Upper lobe of left lung (tissue), 6 donors: ENCODE measurements around the gene CCR9. TPM values are rescaled to one million over a fixed set of nuclear protein-coding genes. Genes with fewer than 3 reads are reported as not detected.

Experiments used
- ATAC-seq, 2 donors: fragments of 200-7000 bp; cut with Tn5 transposase; one replicate each; pipeline ENCODE4 v1.9.1; 2022; ENCODE audit warnings: mild to moderate bottlenecking in 2 of 2, moderate library complexity in 2 of 2; ENCODE audit not compliant: low FRiP score in 2 of 2
- DNase-seq, 2 donors: peaks; one replicate each; pipeline ENCODE4 v3.0.0-alpha.2; 2019 to 2020
- H3K27ac ChIP-seq, 4 donors: fragments of 200-600 bp; sonication (generic); one replicate each; pipeline ENCODE4 v1.5.1; 2016 to 2019
- H3K27me3 ChIP-seq, 4 donors: fragments of 200-600 bp; sonication (generic); one replicate each; pipeline ENCODE4 v1.5.1; 2017 to 2019
- H3K36me3 ChIP-seq, 4 donors: fragments of 200-600 bp; sonication (generic); one replicate each; pipeline ENCODE4 v1.5.1; 2016 to 2019
- H3K4me1 ChIP-seq, 4 donors: fragments of 200-600 bp; sonication (generic); one replicate each; pipeline ENCODE4 v1.5.1; 2018 to 2019
- H3K4me3 ChIP-seq, 4 donors: fragments of 200-600 bp; sonication (generic); one replicate each; pipeline ENCODE4 v1.5.1; 2017 to 2019; ENCODE audit warnings: mild to moderate bottlenecking in 2 of 4, moderate library complexity in 1 of 4
- H3K9me3 ChIP-seq, 4 donors: fragments of 200-600 bp; sonication (generic); one replicate each; pipeline ENCODE4 v1.5.1; 2018 to 2019
- EP300 ChIP-seq, 4 donors: sonication (generic); formaldehyde crosslinking; IDR thresholded peaks; one replicate each; pipeline ENCODE4 v1.5.1; 2017; ENCODE audit warnings: antibody characterized with exemption in 4 of 4, control low read depth in 2 of 4
- POLR2A ChIP-seq, 4 donors: fragments of 450-650 bp; IDR thresholded peaks; one replicate each; pipeline ENCODE4 v1.5.1; 2016 to 2017; ENCODE audit warnings: antibody characterized with exemption in 4 of 4, mild to moderate bottlenecking in 2 of 4
- POLR2AphosphoS5 ChIP-seq, 2 donors: sonication (generic); formaldehyde crosslinking; IDR thresholded peaks; one replicate each; pipeline ENCODE4 v1.5.1; 2017; ENCODE audit warnings: antibody characterized with exemption in 2 of 2
- WGBS, 2 donors: methylation state at CpG; one replicate each; pipeline ENCODE4 v1.1.5; 2017 to 2018; 5-methylcytosine and 5-hydroxymethylcytosine counted together
- total RNA-seq, 6 donors: library from RNA; depleted of rRNA in 4 of 6; stranded (reverse); fragments of >200 nt in 4 of 6; gene quantifications; one replicate each; pipeline versions ENCODE4 v1.1.0 to v1.2.1, GENCODE V29; 2016 to 2021
- TF ChIP-seq, protein P1 (sequence below), 6 experiments: fragments of 450-650 bp in 4 of 6; fragments of 200-600 bp in 2 of 6; sonication (generic) in 2 of 6; IDR thresholded peaks; one replicate each; pipeline ENCODE4 v1.5.1; 2016 to 2019; ENCODE audit warnings: antibody characterized with exemption in 6 of 6
- donor health status: DM: no; HTN: no; CAD: no; lungs with moderate emphysema.
- donor health status: DM: no; HTN: yes; CAD: no; lungs with severe emphysema.

The CCR9 gene
- total RNA-seq, 6 donors from 2014 or later: 0.11 to 0.13 TPM; not detected in 4

DNA sequence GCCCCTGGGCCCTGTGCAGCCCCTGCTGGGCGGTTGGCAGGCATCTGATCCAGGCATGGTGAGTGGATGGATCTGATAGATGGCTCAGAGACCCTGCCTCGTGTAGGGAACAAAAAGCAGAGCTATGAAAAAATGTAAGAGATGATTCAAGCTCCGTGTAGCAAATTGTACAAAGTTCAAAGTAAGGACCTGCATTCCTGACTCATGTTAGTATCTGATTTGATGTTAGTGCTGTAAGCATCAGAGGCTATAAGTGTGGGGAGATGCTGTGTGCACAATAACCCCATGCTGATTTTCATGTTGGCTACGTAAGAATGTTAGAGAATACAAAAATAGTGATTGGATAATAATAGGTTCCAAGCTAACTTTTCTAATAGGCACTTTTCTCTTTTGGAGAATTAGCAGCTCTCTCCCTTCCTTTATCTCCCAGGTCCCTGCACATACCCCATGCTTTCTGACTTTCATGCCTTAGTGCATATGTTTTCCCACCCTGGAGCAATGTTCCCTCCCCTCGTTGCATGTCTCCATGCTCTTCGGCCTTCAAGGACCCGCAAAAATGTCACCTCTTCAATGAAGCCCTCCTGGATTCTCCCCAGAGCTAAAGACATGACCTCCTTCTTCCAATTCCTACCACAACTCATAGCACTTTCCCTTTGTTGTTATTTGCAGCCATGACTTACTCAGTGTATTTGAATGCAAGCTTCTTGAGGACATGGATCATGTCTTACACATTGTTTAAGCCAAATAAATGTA, 1.6 kb downstream of the CCR9 start:
- no peaks in the 10 kb centered on the region for H3K27me3 ChIP-seq
- WGBS, 2 donors: 74 to 80% methylated on average over 7 of the region's 7 CpGs
- ATAC-seq: no peak
- peaks cover 0 to 5% (median 0%) of the 10 kb centered on the region in 4 donors for H3K4me1 ChIP-seq
- no peaks in the 10 kb centered on the region for H3K9me3 ChIP-seq
- H3K4me3 ChIP-seq: no peak overlapping the region
- H3K27ac ChIP-seq: no peak overlapping the region
- no peaks in the 10 kb centered on the region for H3K36me3 ChIP-seq
- no peak for TF ChIP-seq POLR2AphosphoS5 (IDR thresholded peaks at IDR 0.05)
- no peak for TF ChIP-seq EP300 (IDR thresholded peaks at IDR 0.05)
- TF ChIP-seq POLR2A (IDR thresholded peaks at IDR 0.05): no peak
- TF ChIP-seq, protein P1, sequence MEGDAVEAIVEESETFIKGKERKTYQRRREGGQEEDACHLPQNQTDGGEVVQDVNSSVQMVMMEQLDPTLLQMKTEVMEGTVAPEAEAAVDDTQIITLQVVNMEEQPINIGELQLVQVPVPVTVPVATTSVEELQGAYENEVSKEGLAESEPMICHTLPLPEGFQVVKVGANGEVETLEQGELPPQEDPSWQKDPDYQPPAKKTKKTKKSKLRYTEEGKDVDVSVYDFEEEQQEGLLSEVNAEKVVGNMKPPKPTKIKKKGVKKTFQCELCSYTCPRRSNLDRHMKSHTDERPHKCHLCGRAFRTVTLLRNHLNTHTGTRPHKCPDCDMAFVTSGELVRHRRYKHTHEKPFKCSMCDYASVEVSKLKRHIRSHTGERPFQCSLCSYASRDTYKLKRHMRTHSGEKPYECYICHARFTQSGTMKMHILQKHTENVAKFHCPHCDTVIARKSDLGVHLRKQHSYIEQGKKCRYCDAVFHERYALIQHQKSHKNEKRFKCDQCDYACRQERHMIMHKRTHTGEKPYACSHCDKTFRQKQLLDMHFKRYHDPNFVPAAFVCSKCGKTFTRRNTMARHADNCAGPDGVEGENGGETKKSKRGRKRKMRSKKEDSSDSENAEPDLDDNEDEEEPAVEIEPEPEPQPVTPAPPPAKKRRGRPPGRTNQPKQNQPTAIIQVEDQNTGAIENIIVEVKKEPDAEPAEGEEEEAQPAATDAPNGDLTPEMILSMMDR (IDR thresholded peaks at IDR 0.05): no peak
- DNase-seq: peak in 1 of 2 donors; percentile 23

DNA sequence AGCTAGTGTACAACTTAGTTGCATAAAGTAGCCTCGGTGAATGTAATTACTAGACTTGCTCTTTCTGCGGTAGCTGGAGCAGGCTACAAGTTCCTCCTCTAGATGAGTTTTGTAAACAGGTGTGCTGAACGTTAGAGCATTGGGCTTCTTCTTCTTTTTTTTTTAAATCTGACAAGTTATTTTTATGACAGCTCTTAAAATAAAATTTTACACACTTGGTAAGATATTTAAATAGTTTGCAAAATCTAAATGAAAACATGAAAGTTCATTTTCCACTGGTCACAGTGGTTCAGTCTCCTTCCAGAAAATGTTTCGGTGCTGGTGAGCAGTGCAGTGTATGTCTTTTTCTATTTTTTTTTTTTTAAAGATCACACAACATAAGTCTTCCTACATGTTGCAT, 3.0 kb downstream of the CCR9 start:
- no peak for ATAC-seq
- H3K36me3 ChIP-seq: no peaks in the 10 kb centered on the region

DNA sequence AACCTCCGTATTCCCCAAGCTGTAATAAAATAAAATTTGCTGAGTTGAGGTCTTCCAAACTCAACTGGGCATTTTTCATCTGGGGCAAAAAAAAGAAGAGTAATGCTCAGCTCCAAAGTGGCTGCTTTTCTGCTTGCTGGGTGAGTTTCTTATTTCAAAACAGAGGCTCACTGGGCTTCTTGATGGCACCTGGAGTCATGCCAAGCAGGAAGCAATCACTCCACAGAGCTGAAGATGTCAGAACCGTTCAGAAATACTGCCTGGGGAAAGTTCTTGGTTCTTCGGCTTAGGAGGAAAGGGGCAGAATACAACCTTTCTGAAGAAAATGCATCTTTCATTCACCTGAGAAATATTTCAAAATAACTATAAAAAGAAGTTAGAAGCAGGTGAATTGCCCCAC, 4.1 kb downstream of the CCR9 start:
- Histone ChIP-seq H3K27ac (no peak overlapping the region), H3K27me3 (no peaks in the 10 kb centered on the region), H3K36me3 (no peaks in the 10 kb centered on the region), H3K9me3 (no peaks in the 10 kb centered on the region), H3K4me1 (peaks cover 0 to 5% (median 0%) of the 10 kb centered on the region in 4 donors), H3K4me3 (no peak overlapping the region)
- TF ChIP-seq POLR2AphosphoS5 (IDR thresholded peaks at IDR 0.05): no peak
- TF ChIP-seq POLR2A (IDR thresholded peaks at IDR 0.05): no peak
- TF ChIP-seq, protein P1 (IDR thresholded peaks at IDR 0.05): no peak
- no peak for TF ChIP-seq EP300 (IDR thresholded peaks at IDR 0.05)
- peak in 1 of 2 donors; percentile 66 for DNase-seq
- WGBS, 2 donors: 23 to 35% methylated on average over 3 of the region's 3 CpGs
- no peak for ATAC-seq

More for the DNA sequence above, 3.0 kb downstream of the CCR9 start:
- H3K4me1 ChIP-seq: peaks cover 0 to 5% (median 0%) of the 10 kb centered on the region in 4 donors
- no peak overlapping the region for H3K27ac ChIP-seq
- H3K9me3 ChIP-seq: no peaks in the 10 kb centered on the region
- WGBS, 2 donors: 74 to 75% methylated on average over 4 of the region's 4 CpGs
- DNase-seq: no peak
- H3K4me3 ChIP-seq: no peak overlapping the region
- TF ChIP-seq POLR2AphosphoS5 (IDR thresholded peaks at IDR 0.05) (no peak), EP300 (IDR thresholded peaks at IDR 0.05) (no peak), POLR2A (IDR thresholded peaks at IDR 0.05) (no peak)
- TF ChIP-seq, protein P1 (IDR thresholded peaks at IDR 0.05): no peak
- no peaks in the 10 kb centered on the region for H3K27me3 ChIP-seq

GRCh38 chr3:45892161-45892560, 5.8 kb downstream of the CCR9 start:
- TF ChIP-seq EP300 (IDR thresholded peaks at IDR 0.05) (no peak), POLR2AphosphoS5 (IDR thresholded peaks at IDR 0.05) (no peak), POLR2A (IDR thresholded peaks at IDR 0.05) (no peak)
- TF ChIP-seq, protein P1 (IDR thresholded peaks at IDR 0.05): no peak
- 97% methylated on average over 1 of the region's 1 CpG for WGBS, 2 donors
- no peak overlapping the region for H3K27ac ChIP-seq
- ATAC-seq (no peak), DNase-seq (no peak)
- H3K27me3 ChIP-seq: no peaks in the 10 kb centered on the region
- no peaks in the 10 kb centered on the region for H3K9me3 ChIP-seq
- H3K36me3 ChIP-seq: no peaks in the 10 kb centered on the region
- H3K4me1 ChIP-seq: peaks cover 0 to 5% (median 0%) of the 10 kb centered on the region in 4 donors
- H3K4me3 ChIP-seq: no peak overlapping the region

- peaks cover 0 to 5% (median 0%) of the 10 kb centered on the region in 4 donors for H3K4me1 ChIP-seq
- H3K27ac ChIP-seq: no peak overlapping the region
- no peak overlapping the region for H3K4me3 ChIP-seq
- WGBS, 2 donors: 59 to 64% methylated on average over 6 of the region's 6 CpGs
- DNase-seq (no peak), ATAC-seq (no peak)
- TF ChIP-seq, protein P1 (IDR thresholded peaks at IDR 0.05): no peak
- TF ChIP-seq EP300 (IDR thresholded peaks at IDR 0.05): no peak
- TF ChIP-seq POLR2AphosphoS5 (IDR thresholded peaks at IDR 0.05): no peak
- TF ChIP-seq POLR2A (IDR thresholded peaks at IDR 0.05): no peak
- no peaks in the 10 kb centered on the region for H3K9me3 ChIP-seq
- no peaks in the 10 kb centered on the region for H3K27me3 ChIP-seq
- H3K36me3 ChIP-seq: no peaks in the 10 kb centered on the region
Observed at GRCh38 chr3:45894015-45894414, 7.7 kb downstream of the CCR9 start.
